ENCODE results near the gene SLX1A. TPM values are rescaled to one million over a fixed set of nuclear protein-coding genes. Genes with fewer than 3 reads are reported as not detected.

Gene SLX1A
- total and polyA plus RNA-seq, 2 experiments from 2014 or later, result 29.5 to 97.5 TPM

DNA sequence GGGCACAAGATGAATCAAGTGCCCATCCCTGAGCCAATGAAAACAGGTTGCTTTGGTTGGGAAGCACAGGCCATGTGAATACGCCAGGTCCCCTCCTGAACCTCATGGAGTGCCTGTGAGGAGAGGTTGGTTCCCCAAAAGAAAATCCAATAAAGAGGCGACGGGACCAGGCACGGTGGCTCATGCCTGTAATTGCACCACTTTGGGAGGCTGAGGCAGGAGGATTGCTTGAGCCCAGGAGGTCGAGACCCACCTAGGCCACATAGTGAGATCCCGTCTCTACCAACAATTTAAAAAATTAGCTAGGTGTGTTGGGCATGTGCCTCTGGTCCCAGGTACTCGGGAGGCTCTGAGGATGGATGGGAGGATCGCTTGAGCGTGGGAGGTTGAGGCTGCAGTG lies 13.7 kb upstream of the SLX1A start:
- Histone ChIP-seq H3K4me3 (no peak overlapping the region), H3K27ac (ENCODE audit: low read depth) (no peak overlapping the region), H3F3A (replicated peaks; ENCODE audit: low read depth) (0 out of 2 replicates have a peak, but pooled peaks cover 5% of the 10 kb centered on the region), H4K20me1 (replicated peaks; ENCODE audit: insufficient read depth) (no peaks in the 10 kb centered on the region), H2AFZ (no peak overlapping the region), H3K9me2 (ENCODE audit: insufficient read depth) (no peaks in the 10 kb centered on the region), H3K79me2 (replicated peaks; ENCODE audit: insufficient read depth) (no peaks in the 10 kb centered on the region), H3K4me1 (ENCODE audit: insufficient read depth) (peaks cover 4% of the 10 kb centered on the region; the same call in 1 of the 2 replicates), H3K36me3 (ENCODE audit: insufficient read depth) (no peaks in the 10 kb centered on the region), H3K4me2 (no peak overlapping the region), H3K27me3 (ENCODE audit: insufficient read depth) (peaks cover 14% of the 10 kb centered on the region; the same call in 1 of the 2 replicates)
- Mint-ChIP-seq H3K27me3 (ENCODE audit: insufficient read depth, low read depth, poor library complexity) (peaks cover 21% of the 10 kb centered on the region), H3K9me3 (no peaks in the 10 kb centered on the region), H3K4me1 (peaks cover 9% of the 10 kb centered on the region), H3K4me3 (no peak overlapping the region), H3K36me3 (ENCODE audit: low read depth) (no peaks in the 10 kb centered on the region), H3K27ac (no peak overlapping the region)
- TF ChIP-seq NANOG (IDR thresholded peaks at IDR 0.05; ENCODE audit: borderline replicate concordance) (no peak), ZNF114 (CRISPR knock-in tag; IDR thresholded peaks at IDR 0.05) (no peak), EZH2 (IDR thresholded peaks at IDR 0.05; ENCODE audit: low read depth, unreplicated experiment) (no peak), STAT1 (IDR thresholded peaks at IDR 0.05; ENCODE audit: unreplicated experiment) (no peak), REST (IDR thresholded peaks at IDR 0.05; ENCODE audit: unreplicated experiment) (no peak), CTCF (conservative IDR thresholded peaks at IDR 0.05; ENCODE audit: low read depth in 2 of 2) (no peak), JUNB (IDR thresholded peaks at IDR 0.05; ENCODE audit: unreplicated experiment) (no peak), CREB1 (CRISPR knock-in tag; IDR thresholded peaks at IDR 0.05; ENCODE audit: low read depth) (no peak), EZH2phosphoT487 (IDR thresholded peaks at IDR 0.05; ENCODE audit: unreplicated experiment) (no peak), POLR2AphosphoS5 (IDR thresholded peaks at IDR 0.05; ENCODE audit: low read depth) (no peak), ZNF331 (CRISPR knock-in tag; IDR thresholded peaks at IDR 0.05; ENCODE audit: low read depth) (no peak)
- TF ChIP-seq, protein P1, sequence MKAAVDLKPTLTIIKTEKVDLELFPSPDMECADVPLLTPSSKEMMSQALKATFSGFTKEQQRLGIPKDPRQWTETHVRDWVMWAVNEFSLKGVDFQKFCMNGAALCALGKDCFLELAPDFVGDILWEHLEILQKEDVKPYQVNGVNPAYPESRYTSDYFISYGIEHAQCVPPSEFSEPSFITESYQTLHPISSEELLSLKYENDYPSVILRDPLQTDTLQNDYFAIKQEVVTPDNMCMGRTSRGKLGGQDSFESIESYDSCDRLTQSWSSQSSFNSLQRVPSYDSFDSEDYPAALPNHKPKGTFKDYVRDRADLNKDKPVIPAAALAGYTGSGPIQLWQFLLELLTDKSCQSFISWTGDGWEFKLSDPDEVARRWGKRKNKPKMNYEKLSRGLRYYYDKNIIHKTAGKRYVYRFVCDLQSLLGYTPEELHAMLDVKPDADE (IDR thresholded peaks at IDR 0.05), result no peak
- TF ChIP-seq, protein P2, sequence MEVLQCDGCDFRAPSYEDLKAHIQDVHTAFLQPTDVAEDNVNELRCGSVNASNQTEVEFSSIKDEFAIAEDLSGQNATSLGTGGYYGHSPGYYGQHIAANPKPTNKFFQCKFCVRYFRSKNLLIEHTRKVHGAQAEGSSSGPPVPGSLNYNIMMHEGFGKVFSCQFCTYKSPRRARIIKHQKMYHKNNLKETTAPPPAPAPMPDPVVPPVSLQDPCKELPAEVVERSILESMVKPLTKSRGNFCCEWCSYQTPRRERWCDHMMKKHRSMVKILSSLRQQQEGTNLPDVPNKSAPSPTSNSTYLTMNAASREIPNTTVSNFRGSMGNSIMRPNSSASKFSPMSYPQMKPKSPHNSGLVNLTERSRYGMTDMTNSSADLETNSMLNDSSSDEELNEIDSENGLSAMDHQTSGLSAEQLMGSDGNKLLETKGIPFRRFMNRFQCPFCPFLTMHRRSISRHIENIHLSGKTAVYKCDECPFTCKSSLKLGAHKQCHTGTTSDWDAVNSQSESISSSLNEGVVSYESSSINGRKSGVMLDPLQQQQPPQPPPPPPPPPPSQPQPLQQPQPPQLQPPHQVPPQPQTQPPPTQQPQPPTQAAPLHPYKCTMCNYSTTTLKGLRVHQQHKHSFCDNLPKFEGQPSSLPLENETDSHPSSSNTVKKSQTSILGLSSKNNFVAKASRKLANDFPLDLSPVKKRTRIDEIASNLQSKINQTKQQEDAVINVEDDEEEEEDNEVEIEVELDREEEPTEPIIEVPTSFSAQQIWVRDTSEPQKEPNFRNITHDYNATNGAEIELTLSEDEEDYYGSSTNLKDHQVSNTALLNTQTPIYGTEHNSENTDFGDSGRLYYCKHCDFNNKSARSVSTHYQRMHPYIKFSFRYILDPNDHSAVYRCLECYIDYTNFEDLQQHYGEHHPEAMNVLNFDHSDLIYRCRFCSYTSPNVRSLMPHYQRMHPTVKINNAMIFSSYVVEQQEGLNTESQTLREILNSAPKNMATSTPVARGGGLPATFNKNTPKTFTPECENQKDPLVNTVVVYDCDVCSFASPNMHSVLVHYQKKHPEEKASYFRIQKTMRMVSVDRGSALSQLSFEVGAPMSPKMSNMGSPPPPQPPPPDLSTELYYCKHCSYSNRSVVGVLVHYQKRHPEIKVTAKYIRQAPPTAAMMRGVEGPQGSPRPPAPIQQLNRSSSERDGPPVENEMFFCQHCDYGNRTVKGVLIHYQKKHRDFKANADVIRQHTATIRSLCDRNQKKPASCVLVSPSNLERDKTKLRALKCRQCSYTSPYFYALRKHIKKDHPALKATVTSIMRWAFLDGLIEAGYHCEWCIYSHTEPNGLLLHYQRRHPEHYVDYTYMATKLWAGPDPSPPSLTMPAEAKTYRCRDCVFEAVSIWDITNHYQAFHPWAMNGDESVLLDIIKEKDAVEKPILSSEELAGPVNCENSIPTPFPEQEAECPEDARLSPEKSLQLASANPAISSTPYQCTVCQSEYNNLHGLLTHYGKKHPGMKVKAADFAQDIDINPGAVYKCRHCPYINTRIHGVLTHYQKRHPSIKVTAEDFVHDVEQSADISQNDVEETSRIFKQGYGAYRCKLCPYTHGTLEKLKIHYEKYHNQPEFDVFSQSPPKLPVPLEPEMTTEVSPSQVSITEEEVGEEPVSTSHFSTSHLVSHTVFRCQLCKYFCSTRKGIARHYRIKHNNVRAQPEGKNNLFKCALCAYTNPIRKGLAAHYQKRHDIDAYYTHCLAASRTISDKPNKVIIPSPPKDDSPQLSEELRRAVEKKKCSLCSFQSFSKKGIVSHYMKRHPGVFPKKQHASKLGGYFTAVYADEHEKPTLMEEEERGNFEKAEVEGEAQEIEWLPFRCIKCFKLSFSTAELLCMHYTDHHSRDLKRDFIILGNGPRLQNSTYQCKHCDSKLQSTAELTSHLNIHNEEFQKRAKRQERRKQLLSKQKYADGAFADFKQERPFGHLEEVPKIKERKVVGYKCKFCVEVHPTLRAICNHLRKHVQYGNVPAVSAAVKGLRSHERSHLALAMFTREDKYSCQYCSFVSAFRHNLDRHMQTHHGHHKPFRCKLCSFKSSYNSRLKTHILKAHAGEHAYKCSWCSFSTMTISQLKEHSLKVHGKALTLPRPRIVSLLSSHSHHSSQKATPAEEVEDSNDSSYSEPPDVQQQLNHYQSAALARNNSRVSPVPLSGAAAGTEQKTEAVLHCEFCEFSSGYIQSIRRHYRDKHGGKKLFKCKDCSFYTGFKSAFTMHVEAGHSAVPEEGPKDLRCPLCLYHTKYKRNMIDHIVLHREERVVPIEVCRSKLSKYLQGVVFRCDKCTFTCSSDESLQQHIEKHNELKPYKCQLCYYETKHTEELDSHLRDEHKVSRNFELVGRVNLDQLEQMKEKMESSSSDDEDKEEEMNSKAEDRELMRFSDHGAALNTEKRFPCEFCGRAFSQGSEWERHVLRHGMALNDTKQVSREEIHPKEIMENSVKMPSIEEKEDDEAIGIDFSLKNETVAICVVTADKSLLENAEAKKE (CRISPR knock-in tag; IDR thresholded peaks at IDR 0.05), result no peak
- ATAC-seq (no peak), DNase-seq (ENCODE audit: low spot score) (no peak)
